CD4-positive, alpha-beta T cell treated with Interferon gamma for 1 hour (primary cell): ENCODE measurements around the gene PALS2.

ENCODE experiments used
- DNase-seq: peaks from one replicate; pipeline ENCODE4 v3.0.0-alpha.2; 2020

Gene PALS2

DNA sequence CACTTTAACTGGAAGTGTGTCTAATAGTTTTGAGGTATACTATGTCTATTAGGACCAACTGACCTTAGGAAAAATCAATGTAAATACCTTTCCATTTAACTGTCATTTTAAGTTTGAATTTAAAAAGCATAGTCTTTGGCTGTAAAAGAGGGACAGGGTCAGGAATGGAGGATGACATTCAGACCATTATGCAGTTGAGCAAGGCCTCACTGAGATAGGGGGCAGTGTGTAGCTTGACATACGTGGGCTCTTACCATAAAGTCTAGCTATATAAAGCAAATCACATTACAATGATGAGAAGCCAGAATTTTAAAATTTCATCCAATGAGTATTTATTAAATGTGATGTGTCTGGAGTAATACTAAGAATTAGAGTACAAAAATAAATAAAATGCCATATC lies 17.9 kb downstream of the PALS2 start:
- DNase-seq: no peak

DNA sequence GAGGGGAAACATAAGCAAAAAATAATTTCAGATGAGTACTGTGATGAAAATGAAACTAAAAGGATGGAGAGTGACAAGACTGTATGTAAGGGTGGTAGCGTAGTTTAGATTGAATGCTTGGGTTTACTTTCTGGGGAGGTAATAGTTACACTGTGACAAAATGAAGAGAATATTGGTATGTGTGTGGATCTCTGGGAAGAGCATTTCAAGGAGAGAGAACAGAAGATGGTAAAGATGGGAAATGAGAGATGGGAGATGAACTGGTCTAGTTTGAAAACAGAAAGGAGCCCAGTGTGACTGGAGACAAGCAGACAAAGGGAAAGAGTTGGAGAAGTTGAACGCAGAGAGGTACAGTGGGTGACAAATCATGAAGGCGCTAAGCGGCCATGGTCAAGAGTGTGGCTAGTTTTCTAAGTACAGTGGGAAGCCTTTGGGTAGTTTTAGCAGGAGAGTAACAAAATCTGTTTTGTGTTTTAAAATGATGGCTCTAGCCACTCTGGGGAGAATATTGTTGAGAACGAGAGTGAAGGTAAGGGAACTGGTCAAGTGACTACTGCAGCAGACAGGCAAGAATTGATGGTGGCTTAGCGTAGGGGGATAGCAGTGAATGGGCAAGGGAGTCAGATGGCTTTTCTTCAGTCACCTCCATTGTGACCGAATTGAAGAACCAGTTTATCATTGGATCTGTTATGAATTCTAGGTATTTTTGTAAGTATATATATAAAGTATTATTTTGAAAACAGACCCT lies 22.6 kb downstream of the PALS2 start:
- no peak for DNase-seq

DNA sequence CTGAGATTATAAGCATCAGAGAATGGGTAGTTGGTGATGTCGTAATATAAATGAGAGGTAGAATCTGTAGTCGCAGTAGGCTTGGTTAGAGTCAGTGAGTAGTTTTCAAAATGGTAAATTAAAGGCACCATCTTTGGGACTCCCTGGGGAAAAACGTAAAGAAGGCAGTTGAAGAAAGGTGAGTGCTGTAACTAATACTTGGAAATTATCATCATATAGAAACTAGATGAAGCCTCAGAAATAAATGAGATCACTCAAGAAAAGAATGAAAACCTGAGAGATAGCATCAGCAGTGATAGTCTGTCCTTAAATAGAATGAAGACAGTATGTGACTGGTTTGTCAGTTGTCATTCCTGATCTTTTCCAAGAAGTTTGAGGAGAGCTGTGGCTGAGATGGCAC lies 23.8 kb downstream of the PALS2 start:
- DNase-seq: no peak

DNA sequence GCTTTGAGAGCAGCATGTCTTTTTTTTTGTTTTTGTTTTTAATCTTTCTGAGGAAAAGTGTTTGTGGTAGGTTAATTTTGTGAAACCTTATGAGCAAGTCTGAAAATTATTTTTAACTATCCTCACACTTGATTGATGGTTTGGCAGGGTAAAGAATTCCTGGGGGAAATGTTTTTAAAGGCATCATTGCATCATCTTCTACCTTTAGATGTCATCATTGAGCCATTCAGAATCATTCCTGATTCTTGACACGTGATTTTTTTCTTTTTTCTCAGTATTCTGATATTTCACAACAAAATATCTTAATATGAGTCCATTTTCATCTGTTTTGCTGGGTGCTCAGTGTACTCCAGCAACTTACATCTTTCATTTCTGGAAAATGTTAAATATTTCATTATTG lies 28.3 kb downstream of the PALS2 start:
- DNase-seq: no peak

DNA sequence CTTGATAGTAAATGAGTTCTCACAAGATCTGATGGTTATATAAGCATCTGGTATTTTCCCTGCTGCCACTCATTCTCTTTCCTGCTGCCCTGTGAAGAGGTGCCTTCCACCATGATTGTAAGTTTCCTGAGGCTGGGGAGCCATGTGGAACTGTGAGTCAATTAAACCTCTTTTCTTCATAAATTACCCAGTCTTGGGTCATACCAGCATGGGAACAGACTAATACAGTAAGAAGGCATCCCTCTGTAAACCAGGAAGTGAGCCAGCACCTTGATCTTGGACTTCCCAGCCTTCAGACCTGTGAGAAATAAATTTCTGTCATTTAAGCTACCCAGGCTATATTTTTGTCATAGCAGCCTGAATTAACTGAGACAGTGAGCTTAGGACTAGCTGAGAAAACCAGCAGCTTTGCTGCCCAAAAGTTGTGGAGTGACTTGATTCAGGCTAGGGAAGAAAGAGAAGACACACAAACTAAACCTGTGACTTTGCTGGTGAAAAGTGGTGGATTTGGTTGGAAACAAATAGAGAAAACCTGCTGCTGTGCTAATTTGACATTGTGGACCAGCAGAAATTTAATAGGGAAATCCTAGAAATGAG lies 29.7 kb downstream of the PALS2 start:
- no peak for DNase-seq

DNA sequence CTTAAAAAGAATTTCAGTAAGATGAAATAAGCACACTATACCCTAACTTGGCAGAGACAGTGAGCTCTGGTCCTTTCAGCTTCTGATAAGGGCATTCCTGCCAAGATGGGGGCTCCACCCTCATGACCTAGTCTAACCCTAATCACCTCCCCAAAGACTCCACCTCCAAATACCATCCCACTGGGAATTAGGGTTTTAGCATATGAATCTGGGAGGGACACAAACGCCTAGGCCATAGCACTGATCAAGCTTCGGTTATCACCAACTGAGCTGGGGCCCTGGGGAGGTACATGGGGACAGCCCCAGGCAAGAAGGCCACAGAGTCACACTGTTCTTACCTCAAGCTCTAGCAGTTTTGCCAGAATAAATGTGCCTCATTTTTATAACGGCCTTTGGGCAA lies 31.4 kb downstream of the PALS2 start:
- no peak for DNase-seq

DNA sequence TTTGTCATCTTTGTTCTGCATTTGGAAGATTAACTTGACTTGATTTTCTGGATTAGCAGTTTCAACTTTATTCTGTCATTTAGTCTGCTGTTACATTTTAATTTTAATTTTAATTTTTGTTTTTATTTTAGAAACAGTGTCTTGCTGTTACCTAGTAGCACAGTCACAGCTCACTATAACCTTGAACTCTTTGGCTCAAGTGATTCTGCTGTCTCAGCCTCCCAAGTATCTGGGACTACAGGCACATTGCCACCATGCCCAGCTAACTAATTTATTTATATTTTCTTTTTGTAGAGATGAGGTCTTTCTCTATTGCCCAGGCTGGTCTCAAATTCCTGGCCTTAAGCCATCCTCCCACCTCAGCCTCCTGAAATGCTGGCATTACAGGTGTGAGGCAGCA lies 35.3 kb downstream of the PALS2 start:
- DNase-seq: no peak

DNA sequence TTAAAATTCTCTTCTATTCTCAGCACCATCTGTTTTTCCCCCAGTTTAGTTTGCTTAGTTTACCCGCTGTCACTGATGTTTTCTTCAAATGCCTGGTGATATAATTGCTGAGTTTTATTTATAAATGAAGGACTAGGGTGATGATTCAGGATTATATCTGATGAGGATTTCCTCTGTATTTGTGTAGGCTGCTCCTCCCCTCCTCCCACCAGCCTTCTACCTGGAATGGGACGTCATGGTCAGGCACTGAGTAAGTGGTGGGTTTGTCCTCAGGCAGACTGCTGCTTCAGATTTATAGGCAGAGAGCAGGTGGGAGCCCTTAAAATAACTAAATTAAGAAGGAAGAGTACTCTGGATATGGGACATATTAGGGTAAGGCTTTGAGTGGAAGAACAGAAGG lies 35.8 kb downstream of the PALS2 start:
- no peak for DNase-seq

DNA sequence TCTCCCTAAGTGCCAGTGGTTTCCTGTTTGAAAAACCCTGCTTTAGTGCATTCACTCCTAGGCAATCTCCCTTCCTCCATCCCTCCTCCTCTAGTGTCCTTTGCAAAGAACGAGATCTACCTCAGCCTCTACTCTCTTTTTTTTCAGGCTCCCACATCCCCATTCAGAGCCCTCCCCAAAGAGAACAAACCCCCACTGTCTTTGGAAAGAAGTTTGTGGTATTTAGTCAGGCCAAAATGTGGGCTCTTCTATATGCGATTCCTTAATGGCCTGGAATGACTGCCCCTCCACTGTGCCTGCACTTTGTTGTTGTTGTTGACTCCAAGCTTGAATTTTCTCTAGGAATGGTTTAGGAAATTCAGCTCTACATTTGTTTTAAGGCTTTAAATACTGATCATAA lies 36.3 kb downstream of the PALS2 start:
- no peak for DNase-seq

DNA sequence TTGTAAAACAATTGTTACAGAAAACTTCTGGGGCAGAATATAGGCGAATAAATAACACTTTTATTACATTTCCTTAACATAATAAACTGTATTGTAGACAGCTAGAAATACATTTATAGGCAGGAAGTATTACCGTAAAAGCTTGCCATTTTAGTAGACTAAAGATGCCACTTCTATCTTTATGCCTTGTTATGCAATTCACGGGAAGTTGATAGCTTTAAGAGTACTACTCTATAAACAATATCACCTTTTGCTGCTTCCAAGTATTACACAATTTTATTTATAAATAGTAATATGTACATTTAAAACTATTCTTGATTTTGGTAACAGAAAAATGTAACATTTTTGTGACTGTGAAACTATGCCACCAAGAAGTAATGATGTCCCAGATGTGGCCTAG lies 37.9 kb downstream of the PALS2 start:
- no peak for DNase-seq

DNA sequence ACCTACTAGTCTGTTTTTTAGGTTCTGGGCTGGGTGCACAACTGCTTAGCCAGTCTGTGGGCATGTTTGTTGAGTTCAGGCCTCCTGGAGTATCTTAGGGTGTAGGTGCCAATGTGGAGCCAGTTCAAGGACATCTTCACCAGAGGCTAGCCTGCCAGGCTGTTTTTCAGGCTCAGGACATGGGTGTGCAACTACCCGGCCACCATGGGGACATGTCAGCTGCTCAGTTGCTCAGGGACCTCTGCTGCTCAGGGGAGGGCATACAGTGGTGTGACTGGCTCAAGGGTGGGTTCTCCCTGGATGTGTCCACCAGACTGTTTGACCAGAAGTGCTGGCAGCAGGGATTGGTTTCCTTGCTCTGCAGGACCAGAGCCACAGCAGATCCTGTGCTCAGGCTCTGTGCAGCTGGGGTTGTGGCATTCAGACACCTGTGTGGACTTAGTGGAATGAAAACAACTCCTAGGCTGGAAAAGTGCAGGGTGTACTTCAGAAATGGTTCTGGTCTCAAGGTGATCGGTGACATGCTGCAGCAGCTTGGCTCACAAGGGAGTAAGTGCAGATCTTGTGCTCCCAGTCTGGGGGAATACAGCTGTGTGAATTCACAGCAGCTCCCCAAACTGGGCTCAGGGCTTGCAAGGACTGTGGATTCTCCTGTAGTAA lies 44.8 kb downstream of the PALS2 start:
- no peak for DNase-seq

DNA sequence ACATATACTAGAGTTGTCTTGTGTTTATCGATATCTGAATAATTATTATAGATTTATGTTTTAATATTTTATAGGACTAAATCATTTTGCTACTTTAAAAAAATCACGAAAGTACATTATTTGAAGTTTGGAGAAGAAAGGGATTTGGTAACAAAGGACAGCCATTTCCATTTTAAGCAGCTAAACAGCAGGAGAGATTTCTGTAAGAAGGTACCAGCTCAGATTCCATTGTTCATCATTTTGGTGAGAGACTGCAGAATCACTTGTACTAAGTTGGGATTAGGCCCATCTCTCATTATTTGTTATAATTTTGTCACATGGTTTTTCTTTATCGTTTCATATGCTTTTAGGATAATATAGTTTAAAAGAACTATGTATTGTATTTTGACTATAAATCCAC lies 46.7 kb downstream of the PALS2 start:
- no peak for DNase-seq

DNA sequence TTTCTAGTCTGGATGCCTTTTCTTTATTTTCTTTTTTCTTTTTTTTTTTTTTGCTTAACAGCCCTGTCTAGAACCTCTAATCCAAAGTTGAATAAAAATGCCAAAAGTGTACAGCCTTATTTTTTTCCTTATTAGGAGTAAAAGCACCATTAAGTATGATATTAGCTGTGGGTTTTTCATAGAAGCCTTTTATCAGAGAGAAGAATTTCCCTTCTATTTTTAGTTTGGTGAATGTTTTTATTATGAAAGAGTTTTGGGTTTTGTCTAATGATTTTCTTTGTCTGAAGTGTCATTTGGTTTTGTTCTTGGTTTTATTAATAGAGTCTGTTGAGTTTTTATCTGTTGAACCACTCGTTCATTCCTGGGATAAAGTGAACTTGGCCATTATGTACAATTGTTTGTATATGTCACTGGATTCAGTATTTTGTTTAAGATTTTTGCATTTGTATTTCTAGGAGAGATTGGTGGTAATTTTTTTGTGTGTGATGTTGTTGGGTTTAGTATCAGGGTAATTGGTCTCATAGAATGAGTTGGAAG lies 49.5 kb downstream of the PALS2 start:
- no peak for DNase-seq
